Astrocyte of the spinal cord (primary cell): ENCODE data around the gene C2orf15.

Source experiments
- DNase-seq: peaks from one replicate; pipeline ENCODE4 v3.0.0; 2011; ENCODE audit warnings: low read depth, low spot score
- H3K4me3 ChIP-seq: 2 replicates; pipeline ENCODE4 v1.5.1; 2011; ENCODE audit warnings: low read depth, mild to moderate bottlenecking, low read length, moderate library complexity
- CTCF ChIP-seq: IDR thresholded peaks from 2 replicates; pipeline ENCODE4 v1.5.1; 2012; ENCODE audit warnings: low read depth, mild to moderate bottlenecking, low read length, inconsistent platforms
- in situ Hi-C: cut with HindIII; loops from 2 replicates; pipeline ENCODE4 v1.10.0; 2017; ENCODE audit warnings: low sequenced_read_pairs

C2orf15 gene

GRCh38 chr2:99159594-99159993 is 18.1 kb downstream of the C2orf15 start:
- no peak for TF ChIP-seq CTCF
- no peak overlapping the region for H3K4me3 ChIP-seq
- DNase-seq, result no peak
- in situ Hi-C loops, result no loop called here

- DNase-seq, result no peak
- TF ChIP-seq CTCF, result no peak
- in situ Hi-C loops, result no loop called here
- H3K4me3 ChIP-seq, result no peak overlapping the region
Observed at GRCh38 chr2:99166218-99166617, 24.7 kb downstream of the C2orf15 start.

GRCh38 chr2:99169534-99169933 is 28.0 kb downstream of the C2orf15 start:
- no peak for DNase-seq
- in situ Hi-C loops, result no loop called here
- no peak for TF ChIP-seq CTCF
- H3K4me3 ChIP-seq, result no peak overlapping the region

- no peak for TF ChIP-seq CTCF
- no peak overlapping the region for H3K4me3 ChIP-seq
- in situ Hi-C loops, result no loop called here
- no peak for DNase-seq
Observed at GRCh38 chr2:99171377-99172140, 30.1 kb downstream of the C2orf15 start.

GRCh38 chr2:99180755-99181623 is 39.5 kb downstream of the C2orf15 start, which contains the start of the genes MITD1 and MRPL30:
Gene MITD1, minus strand, starts transcription at chr2:99181058. Its CDS starts 77 bp downstream, at chr2:99180981.
Gene MRPL30, plus strand, starts transcription at chr2:99181184. Its CDS starts 5,020 bp downstream, at chr2:99186204.
- TF ChIP-seq CTCF, result no peak
- H3K4me3 ChIP-seq, result peak within 1 kb of the TSS; percentile 93
- DNase-seq, result peak; percentile 96
- in situ Hi-C loops, result no loop called here

- peak overlapping the region; percentile 93 for H3K4me3 ChIP-seq
- no peak for DNase-seq
- in situ Hi-C loops, result no loop called here
- TF ChIP-seq CTCF, result no peak
Observed at GRCh38 chr2:99181624-99182000, 40.1 kb downstream of the C2orf15 start.
